HCT116 (cell line): Measurements from ENCODE around the gene POMGNT2. TPM values are rescaled to one million over a fixed set of nuclear protein-coding genes. Genes with fewer than 3 reads are reported as not detected.

Experiments
- ATAC-seq: fragments of 200-7000 bp; cut with Tn5 transposase; 2 replicates; pipeline ENCODE4 v1.9.1; 2020; ENCODE audit warnings: mild to moderate bottlenecking, moderate library complexity
- BruUV-seq: library from RNA; stranded (reverse); fragments of 400-500 nt; replicated peaks from 2 replicates; lab custom pipeline; 2021; lab: Mats Ljungman, UMichigan
- CTCF ChIA-PET: fragments of 300-600 bp; sonication (Branson Sonifier 250); formaldehyde crosslinking; loops from one replicate; lab custom pipeline; 2021; ENCODE audit warnings: antibody characterized with exemption; lab: Charles Lee
- POLR2A ChIA-PET: fragments of 300-600, 350-600 bp; sonication (Branson Sonifier 250); formaldehyde crosslinking; loops from one replicate; lab custom pipeline; 2021; ENCODE audit warnings: antibody characterized with exemption; lab: Charles Lee
- RAD21 ChIA-PET, 2 experiments: fragments of 300-600 bp; sonication (Branson Sonifier 250); formaldehyde crosslinking; loops; one replicate each; lab custom pipeline; 2023; ENCODE audit warnings: low total read pairs in 2 of 2; ENCODE audit not compliant: uncharacterized antibody in 2 of 2, unreplicated experiment in 2 of 2, low non-redundant PET in 1 of 2; lab: Charles Lee
- DNase-seq: peaks from one replicate; pipeline ENCODE4 v3.0.0-alpha.2; 2010; ENCODE audit warnings: low read depth, low spot score
- H2AFZ ChIP-seq: fragments of 200-600 bp; shearing (Covaris generic), sonication (generic); 2 replicates; pipeline ENCODE4 v1.6.1; 2017; ENCODE audit warnings: low read depth, mixed run types, mixed read lengths, antibody characterized with exemption, low read length; ENCODE audit not compliant: poor library complexity, severe bottlenecking
- H3K27ac ChIP-seq: 2 replicates; pipeline ENCODE4 v1.5.1; 2012; ENCODE audit warnings: low read depth, low read length
- H3K27me3 ChIP-seq: fragments of 200-600 bp; sonication (generic); 2 replicates; pipeline ENCODE4 v1.6.1; 2016; ENCODE audit warnings: mixed run types, low read length, mixed read lengths; ENCODE audit not compliant: insufficient read depth
- H3K36me3 ChIP-seq, 2 experiments: fragments of 200-500 bp in 1 of 2; fragments of 200-600 bp in 1 of 2; sonication (Bioruptor generic) in 1 of 2; sonication (generic) in 1 of 2; 2 replicates each; pipeline versions ENCODE4 v1.5.1 to v1.6.1; 2014 to 2016; ENCODE audit warnings: low read length in 2 of 2, inconsistent platforms in 1 of 2, mixed read lengths in 1 of 2, mixed run types in 1 of 2; ENCODE audit not compliant: insufficient read depth in 2 of 2, control insufficient read depth in 1 of 2
- H3K4me1 ChIP-seq, 2 experiments: fragments of 200-600 bp in 1 of 2; sonication (generic) in 1 of 2; 2 replicates each; pipeline versions ENCODE4 v1.5.1 to v1.6.1; 2012 to 2017; ENCODE audit warnings: low read length in 2 of 2, inconsistent platforms in 1 of 2, mild to moderate bottlenecking in 1 of 2, mixed read lengths in 1 of 2, mixed run types in 1 of 2, moderate library complexity in 1 of 2; ENCODE audit not compliant: insufficient read depth in 2 of 2, control insufficient read depth in 1 of 2
- H3K4me2 ChIP-seq: fragments of 200-600 bp; sonication (generic); 2 replicates; pipeline ENCODE4 v1.6.1; 2017; ENCODE audit warnings: mixed run types, low read length, mixed read lengths
- H3K4me3 ChIP-seq, 2 experiments: fragments of 200-600 bp in 1 of 2; sonication (generic) in 1 of 2; replicated peaks in 1 of 2; 2 replicates each; pipeline ENCODE4 v1.5.1; 2011 to 2016; ENCODE audit warnings: low read length in 2 of 2, control low read depth in 1 of 2, low read depth in 1 of 2, mild to moderate bottlenecking in 1 of 2, mixed read lengths in 1 of 2, mixed run types in 1 of 2
- H3K79me2 ChIP-seq: fragments of 200-600 bp; sonication (generic); 2 replicates; pipeline ENCODE4 v1.6.1; 2017; ENCODE audit warnings: mild to moderate bottlenecking, mixed run types, low read length, moderate library complexity, mixed read lengths; ENCODE audit not compliant: insufficient read depth
- H3K9ac ChIP-seq: fragments of 200-600 bp; sonication (generic); 2 replicates; pipeline ENCODE4 v1.6.1; 2016; ENCODE audit warnings: low read length, mixed read lengths
- H3K9me2 ChIP-seq: fragments of 200-600 bp; sonication (generic), shearing (Covaris generic); 2 replicates; pipeline ENCODE4 v1.6.1; 2017; ENCODE audit warnings: mixed run types, mild to moderate bottlenecking, moderate library complexity; ENCODE audit not compliant: insufficient read depth
- H3K9me3 ChIP-seq, 2 experiments: fragments of 200-500 bp in 1 of 2; fragments of 200-600 bp in 1 of 2; sonication (Bioruptor generic) in 1 of 2; sonication (generic) in 1 of 2; 2 replicates each; pipeline ENCODE4 v1.6.1; 2014 to 2017; ENCODE audit warnings: low read length in 2 of 2, mixed read lengths in 2 of 2, inconsistent platforms in 1 of 2, low read depth in 1 of 2, mild to moderate bottlenecking in 1 of 2, mixed run types in 1 of 2, moderate library complexity in 1 of 2; ENCODE audit not compliant: control insufficient read depth in 1 of 2, insufficient read depth in 1 of 2
- H4K20me1 ChIP-seq: fragments of 200-600 bp; sonication (generic), shearing (Covaris generic); 2 replicates; pipeline ENCODE4 v1.6.1; 2017; ENCODE audit warnings: mixed run types, mild to moderate bottlenecking, moderate library complexity; ENCODE audit not compliant: insufficient read depth
- CBX3 ChIP-seq: IDR thresholded peaks from 2 replicates; pipeline ENCODE4 v1.6.1; 2012; ENCODE audit warnings: low read depth
- CEBPB ChIP-seq: IDR thresholded peaks from 2 replicates; pipeline ENCODE4 v1.6.1; 2012; ENCODE audit warnings: low read depth
- CTCF ChIP-seq, 3 experiments: fragments of 200-600 bp in 1 of 3; sonication (generic) in 1 of 3; IDR thresholded peaks in 2 of 3; conservative IDR thresholded peaks in 1 of 3; 2 replicates each; pipeline ENCODE4 v1.5.1; 2012 to 2017; ENCODE audit warnings: low read depth in 2 of 3, low read length in 2 of 3, antibody characterized with exemption in 1 of 3, borderline replicate concordance in 1 of 3, control low read depth in 1 of 3, mild to moderate bottlenecking in 1 of 3, mixed read lengths in 1 of 3, mixed run types in 1 of 3, moderate library complexity in 1 of 3; ENCODE audit not compliant: insufficient read depth in 1 of 3
- ELF1 ChIP-seq: IDR thresholded peaks from 2 replicates; pipeline ENCODE4 v1.6.1; 2012; ENCODE audit warnings: low read depth, borderline replicate concordance
- EZH2 ChIP-seq: fragments of 200-600 bp; sonication (generic); IDR thresholded peaks from 2 replicates; pipeline ENCODE4 v1.6.1; 2017; ENCODE audit warnings: antibody characterized with exemption, mixed run types
- EZH2phosphoT487 ChIP-seq: fragments of 200-600 bp; IDR thresholded peaks from 2 replicates; pipeline ENCODE4 v1.6.1; 2018; ENCODE audit warnings: antibody characterized with exemption, borderline replicate concordance
- FOSL1 ChIP-seq: IDR thresholded peaks from 2 replicates; pipeline ENCODE4 v1.6.1; 2012; ENCODE audit warnings: low read depth
- JUND ChIP-seq: IDR thresholded peaks from 2 replicates; pipeline ENCODE4 v1.6.1; 2012
- POLR2A ChIP-seq: IDR thresholded peaks from 2 replicates; pipeline ENCODE4 v1.7.0; 2011; ENCODE audit warnings: borderline replicate concordance; ENCODE audit not compliant: insufficient read depth, insufficient read length; ENCODE audit errors: extremely low read depth
- POLR2AphosphoS5 ChIP-seq: IDR thresholded peaks from 2 replicates; pipeline ENCODE4 v1.6.1; 2011; ENCODE audit warnings: mild to moderate bottlenecking, low read depth, low read length, moderate library complexity
- SIN3A ChIP-seq: IDR thresholded peaks from 2 replicates; pipeline ENCODE4 v1.6.1; 2012; ENCODE audit warnings: low read depth
- SP1 ChIP-seq: IDR thresholded peaks from 2 replicates; pipeline ENCODE4 v1.6.1; 2012; ENCODE audit warnings: low read depth
- ZBTB33 ChIP-seq: IDR thresholded peaks from 2 replicates; pipeline ENCODE4 v1.6.1; 2011; ENCODE audit warnings: mild to moderate bottlenecking, low read length, moderate library complexity; ENCODE audit not compliant: insufficient replicate concordance; ENCODE audit errors: extremely low read depth
- ZFX ChIP-seq: fragments of 450-650 bp; IDR thresholded peaks from 2 replicates; pipeline ENCODE4 v1.6.1; 2017
- ZNF274 ChIP-seq: fragments of 200-500 bp; sonication (Bioruptor generic); IDR thresholded peaks from 2 replicates; pipeline ENCODE4 v1.6.1; 2014; ENCODE audit warnings: mild to moderate bottlenecking, low read depth, low read length, inconsistent platforms
- intact Hi-C: fragments of 100-400 bp; cut with micrococcal nuclease; formaldehyde crosslinking; loops from 2 replicates; pipeline ENCODE4 v1.10.0; 2022
- total RNA-seq: library from RNA; stranded (reverse); gene quantifications from one replicate; pipeline ENCODE4 v1.2.1, GENCODE V29; 2021; ENCODE audit not compliant: unreplicated experiment

The POMGNT2 gene
- total RNA-seq, 1 experiment from 2014 or later, result 21.6 TPM

GRCh38 chr3:43075904-43076661 lies 29.8 kb downstream of the POMGNT2 start:
- H3K9me3 ChIP-seq, result no peaks in the 10 kb centered on the region
- TF ChIP-seq ZFX (no peak), POLR2AphosphoS5 (no peak), CEBPB (no peak), POLR2A (no peak), ELF1 (no peak), JUND (no peak), CBX3 (no peak), ZNF274 (no peak), EZH2 (no peak), EZH2phosphoT487 (no peak)
- H3K4me2 ChIP-seq, result no peak overlapping the region
- no peak overlapping the region for H2AFZ ChIP-seq
- no peak overlapping the region for H3K9ac ChIP-seq
- ATAC-seq, result no peak
- no peaks in the 10 kb centered on the region for H3K79me2 ChIP-seq
- intact Hi-C loops, result no loop called here
- peaks cover 4 to 16% of the 10 kb centered on the region in 2 experiments; a peak in 2 of 4 replicates for H3K36me3 ChIP-seq
- H3K27me3 ChIP-seq, result no peaks in the 10 kb centered on the region
- ChIA-PET RAD21 (no interaction called here), CTCF (no interaction called here), POLR2A (no interaction called here)
- BruUV-seq, result no TSS peak
- peaks cover 0 to 4% of the 10 kb centered on the region in 2 experiments; a peak in 3 of 4 replicates for H3K4me1 ChIP-seq
- no peaks in the 10 kb centered on the region for H4K20me1 ChIP-seq
- no peak for DNase-seq
- H3K9me2 ChIP-seq, result no peaks in the 10 kb centered on the region
- H3K27ac ChIP-seq, result no peak overlapping the region
- H3K4me3 ChIP-seq, result no peak overlapping the region

GRCh38 chr3:43074901-43075689 lies 30.8 kb downstream of the POMGNT2 start:
- no peak overlapping the region for H3K4me2 ChIP-seq
- DNase-seq (no peak), ATAC-seq (no peak)
- H3K9me2 ChIP-seq, result no peaks in the 10 kb centered on the region
- H3K9me3 ChIP-seq, result no peaks in the 10 kb centered on the region
- CTCF ChIA-PET, result no interaction called here
- H3K36me3 ChIP-seq, result peaks cover 2 to 10% of the 10 kb centered on the region in 2 experiments; a peak in 2 of 4 replicates
- no peak overlapping the region for H2AFZ ChIP-seq
- no peak overlapping the region for H3K27ac ChIP-seq
- H3K4me3 ChIP-seq, result no peak overlapping the region
- H3K27me3 ChIP-seq, result no peaks in the 10 kb centered on the region
- H3K4me1 ChIP-seq, result peaks cover 0 to 4% of the 10 kb centered on the region in 2 experiments; a peak in 3 of 4 replicates
- TSS peak; percentile 32 for BruUV-seq
- no peaks in the 10 kb centered on the region for H4K20me1 ChIP-seq
- intact Hi-C loops, result loop anchor here (5.0 kb wide), 1 partner anchor 113 kb away; no protein-coding TSS in a partner anchor
- H3K79me2 ChIP-seq, result no peaks in the 10 kb centered on the region
- RAD21 ChIA-PET, result no interaction called here
- POLR2A ChIA-PET, result no interaction called here
- H3K9ac ChIP-seq, result no peak overlapping the region
- TF ChIP-seq CTCF (IDR thresholded peaks at IDR 0.05 in 2 of 3, conservative IDR thresholded peaks at IDR 0.05 in 1 of 3; ENCODE audit: borderline replicate concordance in 1 of 3, insufficient read depth in 1 of 3, low read depth in 2 of 3, low read length in 2 of 3), result no peak
- no peak for TF ChIP-seq ZBTB33
- no peak for TF ChIP-seq POLR2AphosphoS5
- TF ChIP-seq SP1, result no peak
- no peak for TF ChIP-seq SIN3A
- TF ChIP-seq JUND, result no peak
- TF ChIP-seq FOSL1, result no peak
